Mononuclear cell (primary cell): ENCODE data around the gene CKAP4. TPM values are rescaled to one million over a fixed set of nuclear protein-coding genes. Genes with fewer than 3 reads are reported as not detected.
"Not testable (repeated sequence)": the region's sequence is repeated elsewhere in the genome, so short reads cannot be mapped to it uniquely, and the experiment has no call there.

Source experiments
- H3K27me3 ChIP-seq: 2 replicates; pipeline ENCODE4 v1.6.0; 2011; ENCODE audit warnings: low read length, control low read depth; ENCODE audit not compliant: insufficient read depth
- H3K4me1 ChIP-seq: 2 replicates; pipeline ENCODE4 v1.5.1; 2011; ENCODE audit warnings: mild to moderate bottlenecking, low read length, control low read depth; ENCODE audit not compliant: insufficient read depth
- H3K4me3 ChIP-seq: 2 replicates; pipeline ENCODE4 v1.5.1; 2011; ENCODE audit warnings: mild to moderate bottlenecking, low read length, moderate library complexity
- H3K9me3 ChIP-seq: 2 replicates; pipeline ENCODE4 v1.5.1; 2011; ENCODE audit warnings: low read depth, mild to moderate bottlenecking, control low read depth, low read length
- total RNA-seq: library from RNA; depleted of rRNA; stranded (reverse); fragments of >200 nt; gene quantifications from one replicate; pipeline ENCODE4 v1.2.3, GENCODE V29; 2012

The CKAP4 gene
- 40.4 TPM for total RNA-seq

GRCh38 chr12:106247674-106248311 is at the start of gene CKAP4:
CKAP4 (minus strand) TSS chr12:106248020; CDS start chr12:106247851, 169 bp downstream.
- no peaks in the 10 kb centered on the region for H3K27me3 ChIP-seq
- peak within 1 kb of the TSS; percentile 64 for H3K4me3 ChIP-seq
- no peaks in the 10 kb centered on the region for H3K9me3 ChIP-seq
- peaks cover 76% of the 10 kb centered on the region for H3K4me1 ChIP-seq

GRCh38 chr12:106297075-106297474 is 49.3 kb upstream of the CKAP4 start:
- H3K27me3 ChIP-seq: no peaks in the 10 kb centered on the region

GRCh38 chr12:106296179-106296877 is 48.5 kb upstream of the CKAP4 start:
- no peak overlapping the region for H3K4me3 ChIP-seq
- H3K4me1 ChIP-seq: peaks cover 4% of the 10 kb centered on the region
- H3K27me3 ChIP-seq: no peaks in the 10 kb centered on the region
- no peaks in the 10 kb centered on the region for H3K9me3 ChIP-seq

More at GRCh38 chr12:106297075-106297474, 49.3 kb upstream of the CKAP4 start:
- Histone ChIP-seq H3K9me3 (no peaks in the 10 kb centered on the region), H3K4me3 (no peak overlapping the region), H3K4me1 (peaks cover 11% of the 10 kb centered on the region)

- H3K27me3 ChIP-seq: no peaks in the 10 kb centered on the region
- no peak overlapping the region for H3K4me3 ChIP-seq
- peaks cover 12% of the 10 kb centered on the region for H3K4me1 ChIP-seq
- no peaks in the 10 kb centered on the region for H3K9me3 ChIP-seq
Observed at GRCh38 chr12:106292339-106292738, 44.5 kb upstream of the CKAP4 start.

- no peak overlapping the region for H3K4me3 ChIP-seq
- peaks cover 12% of the 10 kb centered on the region for H3K4me1 ChIP-seq
- no peaks in the 10 kb centered on the region for H3K27me3 ChIP-seq
- H3K9me3 ChIP-seq: no peaks in the 10 kb centered on the region
Observed at GRCh38 chr12:106291342-106291741, 43.5 kb upstream of the CKAP4 start.

- Histone ChIP-seq H3K27me3 (no peaks in the 10 kb centered on the region), H3K9me3 (no peaks in the 10 kb centered on the region), H3K4me3 (no peak overlapping the region), H3K4me1 (peaks cover 12% of the 10 kb centered on the region)
Observed at GRCh38 chr12:106290666-106291065, 42.8 kb upstream of the CKAP4 start.

- Histone ChIP-seq H3K9me3 (no peaks in the 10 kb centered on the region), H3K4me1 (peaks cover 17% of the 10 kb centered on the region), H3K4me3 (no peak overlapping the region), H3K27me3 (no peaks in the 10 kb centered on the region)
Observed at GRCh38 chr12:106289196-106289681, 41.4 kb upstream of the CKAP4 start.

- Histone ChIP-seq H3K9me3 (no peaks in the 10 kb centered on the region), H3K4me1 (peaks cover 17% of the 10 kb centered on the region), H3K27me3 (no peaks in the 10 kb centered on the region), H3K4me3 (no peak overlapping the region)
Observed at GRCh38 chr12:106288494-106289195, 40.8 kb upstream of the CKAP4 start.

- H3K27me3 ChIP-seq: no peaks in the 10 kb centered on the region
- no peaks in the 10 kb centered on the region for H3K9me3 ChIP-seq
- H3K4me1 ChIP-seq: peaks cover 17% of the 10 kb centered on the region
- no peak overlapping the region for H3K4me3 ChIP-seq
Observed at GRCh38 chr12:106288101-106288493, 40.3 kb upstream of the CKAP4 start.

GRCh38 chr12:106287364-106287763 is 39.5 kb upstream of the CKAP4 start:
- Histone ChIP-seq H3K4me1 (peaks cover 17% of the 10 kb centered on the region), H3K4me3 (no peak overlapping the region), H3K9me3 (no peaks in the 10 kb centered on the region), H3K27me3 (no peaks in the 10 kb centered on the region)

GRCh38 chr12:106286576-106287162 is 38.8 kb upstream of the CKAP4 start:
- peaks cover 17% of the 10 kb centered on the region for H3K4me1 ChIP-seq
- not testable (repeated sequence) for H3K4me3 ChIP-seq, H3K9me3 ChIP-seq, H3K27me3 ChIP-seq

- peaks cover 17% of the 10 kb centered on the region for H3K4me1 ChIP-seq
- no peaks in the 10 kb centered on the region for H3K27me3 ChIP-seq
- no peaks in the 10 kb centered on the region for H3K9me3 ChIP-seq
- H3K4me3 ChIP-seq: no peak overlapping the region
Observed at GRCh38 chr12:106285982-106286381, 38.2 kb upstream of the CKAP4 start.

GRCh38 chr12:106284358-106285105 is 36.7 kb upstream of the CKAP4 start:
- H3K4me1 ChIP-seq: peaks cover 21% of the 10 kb centered on the region

GRCh38 chr12:106282457-106283097 is 34.8 kb upstream of the CKAP4 start:
- no peaks in the 10 kb centered on the region for H3K9me3 ChIP-seq
- peaks cover 10% of the 10 kb centered on the region for H3K4me1 ChIP-seq

More at GRCh38 chr12:106284358-106285105, 36.7 kb upstream of the CKAP4 start:
- Histone ChIP-seq H3K27me3 (no peaks in the 10 kb centered on the region), H3K4me3 (no peak overlapping the region), H3K9me3 (no peaks in the 10 kb centered on the region)

More at GRCh38 chr12:106282457-106283097, 34.8 kb upstream of the CKAP4 start:
- H3K4me3 ChIP-seq: no peak overlapping the region
- no peaks in the 10 kb centered on the region for H3K27me3 ChIP-seq
